GM10266 (cell line): ENCODE measurements around the gene AGAP1.

Experiments used
- DNase-seq: peaks from one replicate; pipeline ENCODE4 v3.0.0; 2012; ENCODE audit errors: extremely low spot score
- TF ChIP-seq, protein P1 (sequence below): IDR thresholded peaks from 2 replicates; pipeline ENCODE4 v1.5.1; 2012; ENCODE audit warnings: mild to moderate bottlenecking, low read depth; ENCODE audit not compliant: control insufficient read depth, insufficient read depth; ENCODE audit errors: missing control alignments

The AGAP1 gene

DNA sequence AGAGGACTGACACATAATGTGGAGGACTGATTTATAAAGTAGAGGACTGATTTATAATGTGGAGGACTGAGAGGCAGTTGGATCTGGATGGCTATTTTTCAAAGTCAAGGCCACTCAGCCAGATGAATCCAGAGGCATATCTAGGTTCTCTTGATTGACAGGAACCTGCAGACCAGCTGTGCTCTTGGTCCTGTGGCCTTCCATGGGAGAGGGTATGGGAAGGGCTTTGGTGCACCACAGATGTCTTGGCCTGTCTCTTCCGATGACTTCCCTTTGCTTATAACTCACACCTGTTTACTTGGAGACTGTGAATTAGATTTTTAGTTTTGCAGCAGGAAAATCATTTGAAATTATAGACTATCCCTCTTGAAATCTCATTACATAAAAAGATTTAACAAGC, 32.3 kb downstream of the AGAP1 start:
- DNase-seq = no peak
- TF ChIP-seq, protein P1, sequence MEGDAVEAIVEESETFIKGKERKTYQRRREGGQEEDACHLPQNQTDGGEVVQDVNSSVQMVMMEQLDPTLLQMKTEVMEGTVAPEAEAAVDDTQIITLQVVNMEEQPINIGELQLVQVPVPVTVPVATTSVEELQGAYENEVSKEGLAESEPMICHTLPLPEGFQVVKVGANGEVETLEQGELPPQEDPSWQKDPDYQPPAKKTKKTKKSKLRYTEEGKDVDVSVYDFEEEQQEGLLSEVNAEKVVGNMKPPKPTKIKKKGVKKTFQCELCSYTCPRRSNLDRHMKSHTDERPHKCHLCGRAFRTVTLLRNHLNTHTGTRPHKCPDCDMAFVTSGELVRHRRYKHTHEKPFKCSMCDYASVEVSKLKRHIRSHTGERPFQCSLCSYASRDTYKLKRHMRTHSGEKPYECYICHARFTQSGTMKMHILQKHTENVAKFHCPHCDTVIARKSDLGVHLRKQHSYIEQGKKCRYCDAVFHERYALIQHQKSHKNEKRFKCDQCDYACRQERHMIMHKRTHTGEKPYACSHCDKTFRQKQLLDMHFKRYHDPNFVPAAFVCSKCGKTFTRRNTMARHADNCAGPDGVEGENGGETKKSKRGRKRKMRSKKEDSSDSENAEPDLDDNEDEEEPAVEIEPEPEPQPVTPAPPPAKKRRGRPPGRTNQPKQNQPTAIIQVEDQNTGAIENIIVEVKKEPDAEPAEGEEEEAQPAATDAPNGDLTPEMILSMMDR = no peak

DNA sequence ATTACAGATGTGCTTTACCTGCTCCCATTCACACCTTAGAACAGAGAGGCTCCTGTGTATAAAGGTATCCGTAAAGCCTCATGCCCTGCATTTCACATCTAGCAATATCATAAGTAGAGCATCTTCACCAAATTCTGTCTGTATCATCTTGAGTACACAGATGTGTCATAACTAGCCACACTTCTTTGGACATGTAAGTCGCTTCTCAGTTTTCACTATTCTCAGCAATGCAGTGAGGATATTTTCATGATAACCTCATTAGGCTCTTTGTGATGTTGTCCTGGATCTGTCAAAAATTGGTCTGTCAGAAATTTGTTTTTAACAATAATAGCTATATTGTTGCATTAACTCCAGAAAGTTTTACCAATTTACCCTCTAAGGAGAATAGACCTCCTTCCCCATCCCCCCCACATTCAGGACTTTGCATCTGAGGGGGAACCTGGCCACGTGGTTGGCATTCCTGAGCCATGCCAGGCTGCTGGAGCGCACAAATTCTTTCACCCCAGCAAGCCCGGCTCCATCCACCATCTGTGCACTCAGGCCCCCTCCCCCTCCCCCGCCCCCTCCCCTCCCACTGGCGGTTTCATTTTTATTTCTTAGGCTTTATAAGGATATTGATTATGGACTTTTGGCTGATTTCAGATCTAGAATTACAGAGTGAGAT, 34.1 kb downstream of the AGAP1 start:
- TF ChIP-seq, protein P1 = no peak
- no peak for DNase-seq

DNA sequence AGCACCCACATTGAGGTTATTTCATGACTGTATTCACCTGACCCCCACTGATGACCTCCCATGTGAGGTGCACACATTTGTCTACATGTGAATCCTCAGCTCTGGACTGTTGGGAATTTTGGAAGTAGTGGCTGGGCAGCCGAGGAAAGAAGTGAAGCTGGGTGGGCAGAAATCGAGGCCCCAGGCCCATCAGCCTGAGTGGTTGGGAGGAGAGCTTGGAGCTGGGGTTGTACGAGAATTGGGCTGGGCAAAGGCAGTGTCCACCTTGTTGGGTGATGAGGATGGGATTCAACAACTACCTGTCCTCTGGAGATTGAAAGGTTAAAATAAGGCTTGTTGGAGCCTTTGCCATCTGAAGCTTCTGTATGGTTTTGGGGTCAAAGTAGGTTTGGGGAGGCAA, 35.8 kb downstream of the AGAP1 start:
- DNase-seq = no peak
- TF ChIP-seq, protein P1 = no peak

DNA sequence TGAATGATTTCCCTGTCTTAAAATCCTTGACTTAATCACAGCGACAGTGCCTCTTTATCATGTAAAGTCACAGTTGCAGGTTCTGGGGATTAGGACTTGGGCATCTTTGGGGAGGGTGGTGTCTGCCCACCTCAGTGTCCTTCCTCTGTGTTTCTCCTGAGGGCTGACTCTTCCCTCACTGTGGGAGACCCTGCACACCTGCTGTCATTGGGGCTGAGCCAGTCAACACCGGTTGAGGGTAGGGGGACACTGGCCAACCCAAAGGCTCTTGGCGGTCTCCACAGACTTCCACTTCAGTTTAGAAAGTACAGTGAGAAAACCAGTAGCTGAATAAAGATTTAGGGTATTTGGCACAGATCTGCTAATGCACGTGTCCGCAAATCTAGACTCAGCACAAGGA, 36.9 kb downstream of the AGAP1 start:
- DNase-seq = no peak
- TF ChIP-seq, protein P1 = no peak

DNA sequence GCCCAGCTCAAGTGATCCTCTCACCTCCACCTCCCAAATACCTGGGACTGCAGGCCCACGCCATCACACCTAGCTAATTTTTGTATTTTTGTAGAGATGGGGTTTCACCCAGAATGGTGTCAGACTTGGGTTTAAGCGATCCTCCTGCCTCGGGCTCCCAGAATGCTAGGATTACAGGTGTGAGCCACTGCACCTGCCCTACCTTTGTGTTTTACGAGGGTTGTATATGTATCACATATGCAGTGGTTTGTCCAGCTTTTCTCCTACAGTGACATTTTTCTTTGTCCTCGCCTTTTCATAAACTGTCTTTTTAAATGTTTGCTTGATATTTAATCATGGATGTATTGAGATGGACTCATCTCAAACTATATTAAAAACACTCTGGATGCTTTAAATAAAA, 38.5 kb downstream of the AGAP1 start:
- no peak for DNase-seq
- TF ChIP-seq, protein P1 = no peak

DNA sequence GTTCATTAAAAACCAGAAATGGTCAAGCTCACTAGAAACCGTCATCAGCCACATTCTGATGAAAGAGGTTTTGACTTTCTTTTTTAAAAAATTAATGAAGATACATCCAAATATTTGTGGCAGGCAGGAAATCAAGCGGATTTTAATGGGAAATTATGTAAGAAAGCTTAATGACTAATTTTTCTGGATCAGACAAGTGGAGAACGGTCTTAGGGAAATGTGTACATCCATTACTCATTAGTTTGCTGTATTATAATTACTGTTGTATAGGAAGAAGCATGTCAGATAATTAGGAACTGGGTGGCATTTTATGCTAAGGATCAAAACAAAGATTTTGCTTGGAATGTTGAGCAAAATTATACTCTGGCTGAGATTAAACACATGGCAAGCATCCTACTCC, 39.4 kb downstream of the AGAP1 start:
- DNase-seq = no peak
- TF ChIP-seq, protein P1 = no peak

DNA sequence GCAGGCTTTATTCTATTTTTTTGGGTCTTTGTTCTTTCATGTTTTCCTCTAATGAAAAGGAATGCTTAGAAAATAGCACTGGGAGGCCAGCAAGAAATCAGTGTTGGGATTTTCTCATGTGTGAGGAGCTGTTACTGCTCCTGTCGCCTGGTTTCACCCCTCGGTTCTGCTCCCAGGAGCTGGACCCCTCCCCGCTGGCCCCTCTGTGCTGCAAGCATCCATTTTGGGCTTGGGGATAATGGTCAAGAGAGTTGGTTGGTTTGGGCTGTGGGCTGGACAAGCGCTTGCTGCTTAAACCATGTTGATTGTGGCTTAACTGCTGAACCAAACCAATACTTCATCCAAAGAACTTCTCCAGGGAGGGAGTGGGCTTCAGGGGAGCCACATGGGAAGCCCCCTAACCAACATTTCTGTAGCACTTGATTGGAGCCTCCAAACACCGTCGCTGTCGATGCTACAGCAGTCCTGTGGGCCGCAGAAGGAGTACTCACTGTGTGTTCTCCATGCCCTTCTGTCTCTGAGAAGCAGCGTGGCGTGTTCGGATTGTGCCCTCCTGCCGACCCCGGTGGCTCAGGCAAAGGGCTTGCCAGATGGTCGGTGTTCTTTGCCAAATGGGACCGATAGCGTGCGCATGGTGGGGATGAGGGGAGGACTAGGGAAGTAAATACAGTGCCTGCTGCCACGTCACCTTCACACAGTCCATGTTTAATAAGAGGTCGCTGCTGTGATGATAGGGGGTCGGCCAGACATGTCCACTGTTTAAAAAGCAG, 40.0 kb downstream of the AGAP1 start:
- no peak for DNase-seq

More for the DNA sequence above, 40.0 kb downstream of the AGAP1 start:
- TF ChIP-seq, protein P1 = no peak
